ENCODE results near the gene IGSF21. TPM values are rescaled to one million over a fixed set of nuclear protein-coding genes. Genes with fewer than 3 reads are reported as not detected.

Gene IGSF21
- total RNA-seq, 1 donor: not detected

GRCh38 chr1:18249631-18250030 lies 142.0 kb downstream of the IGSF21 start:
- Histone ChIP-seq H2AFZ (ENCODE audit: low read length) (no peak overlapping the region), H3K79me2 (ENCODE audit: insufficient read depth, low read length) (no peaks in the 10 kb centered on the region), H4K20me1 (ENCODE audit: insufficient read depth, low read length) (no peaks in the 10 kb centered on the region), H3K4me1 (ENCODE audit: insufficient read depth, low read length) (no peaks in the 10 kb centered on the region), H3K36me3 (ENCODE audit: insufficient read depth, low read length) (no peaks in the 10 kb centered on the region), H3K4me2 (ENCODE audit: insufficient read depth, low read length) (no peak overlapping the region), H3K9me3 (ENCODE audit: low read depth, low read length) (no peaks in the 10 kb centered on the region), H3K27me3 (ENCODE audit: insufficient read depth, low read length) (no peaks in the 10 kb centered on the region), H3K4me3 (ENCODE audit: insufficient read depth, low read length) (no peak overlapping the region), H3K27ac (ENCODE audit: low read depth, low read length) (no peak overlapping the region)
- no peak for TF ChIP-seq CTCF (IDR thresholded peaks at IDR 0.05; ENCODE audit: extremely low read depth, low read depth, low read length)
- DNase-seq (ENCODE audit: insufficient read length, low spot score, missing footprints): no peak

GRCh38 chr1:18253093-18253492 lies 145.5 kb downstream of the IGSF21 start:
- H3K9me3 ChIP-seq (ENCODE audit: low read depth, low read length): no peaks in the 10 kb centered on the region
- H4K20me1 ChIP-seq (ENCODE audit: insufficient read depth, low read length): no peaks in the 10 kb centered on the region
- no peak overlapping the region for H3K4me2 ChIP-seq (ENCODE audit: insufficient read depth, low read length)
- no peaks in the 10 kb centered on the region for H3K36me3 ChIP-seq (ENCODE audit: insufficient read depth, low read length)
- no peaks in the 10 kb centered on the region for H3K4me1 ChIP-seq (ENCODE audit: insufficient read depth, low read length)
- H3K27me3 ChIP-seq (ENCODE audit: insufficient read depth, low read length): no peaks in the 10 kb centered on the region
- H3K4me3 ChIP-seq (ENCODE audit: insufficient read depth, low read length): no peak overlapping the region
- no peak overlapping the region for H3K27ac ChIP-seq (ENCODE audit: low read depth, low read length)
- no peak for DNase-seq (ENCODE audit: insufficient read length, low spot score, missing footprints)
- no peak for TF ChIP-seq CTCF (IDR thresholded peaks at IDR 0.05; ENCODE audit: extremely low read depth, low read depth, low read length)
- H3K79me2 ChIP-seq (ENCODE audit: insufficient read depth, low read length): no peaks in the 10 kb centered on the region
- H2AFZ ChIP-seq (ENCODE audit: low read length): no peak overlapping the region

DNA sequence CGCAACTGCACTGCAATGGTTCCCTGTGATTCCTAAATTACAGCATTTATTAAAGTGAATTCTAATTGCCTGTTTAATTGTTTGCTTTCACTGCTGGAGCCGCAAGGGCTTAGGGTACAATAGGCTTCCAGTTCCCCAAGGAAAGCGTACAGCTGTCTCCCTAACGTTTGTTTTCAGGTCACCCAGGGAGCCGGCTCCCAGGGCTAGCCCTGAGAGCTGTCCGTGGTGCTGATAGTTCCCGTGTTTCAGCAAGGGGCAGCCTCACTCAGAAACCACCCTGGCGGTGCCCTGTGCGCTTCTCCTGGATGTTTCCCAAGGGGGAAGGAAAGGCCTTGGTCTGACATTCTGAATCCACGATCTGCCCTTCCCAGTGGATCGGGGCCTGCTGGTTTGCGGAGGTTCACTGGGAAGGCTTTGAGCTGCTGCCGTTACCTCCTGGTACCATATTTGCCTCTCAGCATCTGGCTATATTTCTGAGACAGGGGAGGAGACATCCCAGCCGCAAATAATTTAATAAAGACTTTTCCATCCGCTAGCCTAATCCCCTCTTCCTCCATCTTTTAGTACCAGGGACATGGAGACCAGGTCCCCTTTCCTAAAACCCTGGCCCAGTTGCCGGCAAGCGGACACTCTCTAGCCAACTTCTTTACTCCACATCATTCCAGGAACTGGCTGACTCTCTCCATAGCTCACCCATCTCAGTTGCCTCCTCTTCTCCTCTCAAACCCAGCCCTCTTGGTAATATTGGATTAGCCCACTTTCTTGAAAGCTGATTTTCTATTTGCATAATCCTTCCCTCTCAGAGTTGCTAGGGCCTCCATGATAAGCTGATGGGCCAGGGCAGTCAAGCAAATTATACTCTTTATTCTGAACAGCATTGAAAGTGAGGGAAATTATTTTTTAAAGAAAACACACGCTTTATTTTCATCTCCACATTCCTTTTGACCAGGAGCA lies 149.0 kb downstream of the IGSF21 start:
- H3K27ac ChIP-seq (ENCODE audit: low read depth, low read length): no peak overlapping the region
- no peak for DNase-seq (ENCODE audit: insufficient read length, low spot score, missing footprints)
- no peak overlapping the region for H3K4me3 ChIP-seq (ENCODE audit: insufficient read depth, low read length)
- H3K9me3 ChIP-seq (ENCODE audit: low read depth, low read length): no peaks in the 10 kb centered on the region
- no peak overlapping the region for H2AFZ ChIP-seq (ENCODE audit: low read length)
- no peak for TF ChIP-seq CTCF (IDR thresholded peaks at IDR 0.05; ENCODE audit: extremely low read depth, low read depth, low read length)
- no peak overlapping the region for H3K4me2 ChIP-seq (ENCODE audit: insufficient read depth, low read length)
- H3K36me3 ChIP-seq (ENCODE audit: insufficient read depth, low read length): no peaks in the 10 kb centered on the region
- H4K20me1 ChIP-seq (ENCODE audit: insufficient read depth, low read length): no peaks in the 10 kb centered on the region
- H3K4me1 ChIP-seq (ENCODE audit: insufficient read depth, low read length): no peaks in the 10 kb centered on the region
- H3K27me3 ChIP-seq (ENCODE audit: insufficient read depth, low read length): no peaks in the 10 kb centered on the region
- no peaks in the 10 kb centered on the region for H3K79me2 ChIP-seq (ENCODE audit: insufficient read depth, low read length)

DNA sequence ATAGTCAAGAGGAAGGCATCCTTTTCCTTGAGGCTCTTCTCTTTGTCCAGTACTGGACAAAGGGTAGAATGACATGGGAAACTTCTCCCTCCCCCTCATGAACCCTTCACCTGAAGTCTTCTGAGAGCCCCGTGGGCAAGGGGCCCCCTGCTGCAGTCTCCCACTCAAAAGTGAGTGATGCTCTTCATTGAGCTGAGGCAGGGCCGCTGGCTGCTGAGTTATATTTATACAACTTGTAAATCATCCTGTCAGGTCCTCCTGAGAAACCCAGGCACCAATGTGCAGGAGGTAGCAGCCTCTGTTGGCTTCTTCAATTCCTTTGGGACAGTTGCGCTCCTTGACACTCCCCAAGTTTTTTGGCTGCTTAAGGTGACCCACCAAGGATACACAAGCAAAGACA lies 150.2 kb downstream of the IGSF21 start:
- no peak for TF ChIP-seq CTCF (IDR thresholded peaks at IDR 0.05; ENCODE audit: extremely low read depth, low read depth, low read length)
- Histone ChIP-seq H3K27ac (ENCODE audit: low read depth, low read length) (no peak overlapping the region), H3K4me2 (ENCODE audit: insufficient read depth, low read length) (no peak overlapping the region), H3K79me2 (ENCODE audit: insufficient read depth, low read length) (no peaks in the 10 kb centered on the region), H4K20me1 (ENCODE audit: insufficient read depth, low read length) (no peaks in the 10 kb centered on the region), H3K4me3 (ENCODE audit: insufficient read depth, low read length) (no peak overlapping the region), H3K36me3 (ENCODE audit: insufficient read depth, low read length) (no peaks in the 10 kb centered on the region), H2AFZ (ENCODE audit: low read length) (no peak overlapping the region), H3K27me3 (ENCODE audit: insufficient read depth, low read length) (no peaks in the 10 kb centered on the region), H3K4me1 (ENCODE audit: insufficient read depth, low read length) (no peaks in the 10 kb centered on the region), H3K9me3 (ENCODE audit: low read depth, low read length) (no peaks in the 10 kb centered on the region)
- DNase-seq (ENCODE audit: insufficient read length, low spot score, missing footprints): no peak
